Nephron progenitor cell (in vitro differentiated cells): Measurements from ENCODE around the gene SLC14A1.
"Not testable (repeated sequence)": the region's sequence is repeated elsewhere in the genome, so short reads cannot be mapped to it uniquely, and the experiment has no call there.

Experiments used
- DNase-seq: peaks from one replicate; pipeline ENCODE4 v3.0.0; 2021
- H3K27ac Mint-ChIP-seq: 2 replicates; pipeline ENCODE4 v1.8.0; 2021; ENCODE audit warnings: mild to moderate bottlenecking, moderate library complexity, mixed read lengths
- H3K27me3 Mint-ChIP-seq: 2 replicates; pipeline ENCODE4 v1.8.0; 2021; ENCODE audit warnings: mild to moderate bottlenecking, low read depth, mixed read lengths; ENCODE audit not compliant: poor library complexity
- H3K36me3 Mint-ChIP-seq: 2 replicates; pipeline ENCODE4 v1.8.0; 2021; ENCODE audit warnings: low read depth, mixed read lengths
- H3K4me1 Mint-ChIP-seq: 2 replicates; pipeline ENCODE4 v1.8.0; 2021; ENCODE audit warnings: mixed read lengths
- H3K4me3 Mint-ChIP-seq: 2 replicates; pipeline ENCODE4 v1.8.0; 2021; ENCODE audit warnings: mild to moderate bottlenecking, moderate library complexity, mixed read lengths
- H3K9me3 Mint-ChIP-seq: 2 replicates; pipeline ENCODE4 v1.8.0; 2021; ENCODE audit warnings: mild to moderate bottlenecking, moderate library complexity, mixed read lengths
- TF ChIP-seq, protein P1 (sequence below): fragments of 200-600 bp; sonication (generic); IDR thresholded peaks from 2 replicates; pipeline ENCODE4 v1.5.0; 2021; ENCODE audit warnings: antibody characterized with exemption

The SLC14A1 gene

DNA sequence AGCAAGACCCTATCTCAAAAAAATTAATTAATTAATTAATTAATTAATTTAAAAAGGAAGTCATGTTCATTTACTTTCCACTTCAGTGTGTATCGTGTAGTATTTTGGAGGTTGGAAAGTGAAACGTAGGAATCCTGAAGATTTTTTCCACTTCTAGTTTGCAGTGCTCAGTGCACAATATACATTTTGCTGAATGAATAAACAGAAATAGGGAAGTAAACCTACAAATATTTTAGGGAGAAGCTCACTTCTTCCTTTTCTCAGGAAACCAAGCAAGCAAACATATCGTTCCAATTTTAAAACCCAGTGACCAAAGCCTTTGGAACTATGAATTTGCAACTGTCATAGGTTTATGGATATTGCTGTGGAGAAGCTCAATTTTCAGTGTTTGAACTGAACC is 27.8 kb downstream of the SLC14A1 start:
- Mint-ChIP-seq H3K9me3 (no peaks in the 10 kb centered on the region), H3K27me3 (peaks cover 4% of the 10 kb centered on the region), H3K4me1 (peaks cover 13% of the 10 kb centered on the region), H3K27ac (no peak overlapping the region), H3K4me3 (no peak overlapping the region), H3K36me3 (no peaks in the 10 kb centered on the region)
- DNase-seq = no peak
- TF ChIP-seq, protein P1, sequence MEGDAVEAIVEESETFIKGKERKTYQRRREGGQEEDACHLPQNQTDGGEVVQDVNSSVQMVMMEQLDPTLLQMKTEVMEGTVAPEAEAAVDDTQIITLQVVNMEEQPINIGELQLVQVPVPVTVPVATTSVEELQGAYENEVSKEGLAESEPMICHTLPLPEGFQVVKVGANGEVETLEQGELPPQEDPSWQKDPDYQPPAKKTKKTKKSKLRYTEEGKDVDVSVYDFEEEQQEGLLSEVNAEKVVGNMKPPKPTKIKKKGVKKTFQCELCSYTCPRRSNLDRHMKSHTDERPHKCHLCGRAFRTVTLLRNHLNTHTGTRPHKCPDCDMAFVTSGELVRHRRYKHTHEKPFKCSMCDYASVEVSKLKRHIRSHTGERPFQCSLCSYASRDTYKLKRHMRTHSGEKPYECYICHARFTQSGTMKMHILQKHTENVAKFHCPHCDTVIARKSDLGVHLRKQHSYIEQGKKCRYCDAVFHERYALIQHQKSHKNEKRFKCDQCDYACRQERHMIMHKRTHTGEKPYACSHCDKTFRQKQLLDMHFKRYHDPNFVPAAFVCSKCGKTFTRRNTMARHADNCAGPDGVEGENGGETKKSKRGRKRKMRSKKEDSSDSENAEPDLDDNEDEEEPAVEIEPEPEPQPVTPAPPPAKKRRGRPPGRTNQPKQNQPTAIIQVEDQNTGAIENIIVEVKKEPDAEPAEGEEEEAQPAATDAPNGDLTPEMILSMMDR = no peak

DNA sequence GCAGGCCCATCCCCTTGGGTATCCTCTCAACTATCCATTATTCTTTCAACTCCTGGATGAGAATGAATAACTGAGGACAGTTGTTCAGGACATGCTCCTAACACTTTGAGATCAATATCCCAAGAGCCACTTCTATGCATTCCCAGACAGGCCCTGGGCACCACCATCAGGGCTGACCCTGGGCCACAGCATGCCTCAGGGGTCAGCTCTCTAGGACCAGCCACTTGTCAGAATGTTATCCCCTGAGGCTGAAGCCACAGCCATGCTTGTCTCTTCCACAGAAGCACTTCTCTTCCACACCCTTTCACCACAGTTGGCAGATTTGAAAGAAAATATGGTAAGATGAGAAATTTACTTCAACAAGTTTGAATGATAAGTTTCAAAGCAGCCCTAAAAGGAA is 28.7 kb downstream of the SLC14A1 start:
- Mint-ChIP-seq H3K4me3 (no peak overlapping the region), H3K27ac (no peak overlapping the region), H3K36me3 (no peaks in the 10 kb centered on the region), H3K27me3 (peaks cover 5% of the 10 kb centered on the region), H3K4me1 (peaks cover 13% of the 10 kb centered on the region), H3K9me3 (no peaks in the 10 kb centered on the region)
- DNase-seq = no peak
- TF ChIP-seq, protein P1 = no peak

DNA sequence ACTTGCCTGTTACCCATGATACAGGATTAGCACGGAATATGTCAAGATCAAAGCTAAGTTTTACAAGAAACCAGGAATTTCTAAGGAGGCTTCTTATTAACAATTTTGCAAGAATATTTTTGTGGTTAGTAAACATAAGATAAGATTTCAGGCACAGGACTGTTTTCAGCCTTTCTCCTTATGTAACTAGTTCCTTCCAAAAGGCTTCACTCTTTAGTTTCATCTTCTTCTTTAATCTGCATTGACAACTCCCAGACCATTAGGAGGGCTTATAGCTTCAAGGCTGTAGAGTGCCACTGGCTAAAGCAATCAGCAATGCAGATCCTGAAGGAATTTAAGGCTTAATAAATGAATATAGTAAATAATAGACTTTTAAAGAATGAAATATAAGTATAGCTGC is 29.3 kb downstream of the SLC14A1 start:
- Mint-ChIP-seq H3K36me3 (no peaks in the 10 kb centered on the region), H3K4me3 (no peak overlapping the region)
- TF ChIP-seq, protein P1 = no peak

DNA sequence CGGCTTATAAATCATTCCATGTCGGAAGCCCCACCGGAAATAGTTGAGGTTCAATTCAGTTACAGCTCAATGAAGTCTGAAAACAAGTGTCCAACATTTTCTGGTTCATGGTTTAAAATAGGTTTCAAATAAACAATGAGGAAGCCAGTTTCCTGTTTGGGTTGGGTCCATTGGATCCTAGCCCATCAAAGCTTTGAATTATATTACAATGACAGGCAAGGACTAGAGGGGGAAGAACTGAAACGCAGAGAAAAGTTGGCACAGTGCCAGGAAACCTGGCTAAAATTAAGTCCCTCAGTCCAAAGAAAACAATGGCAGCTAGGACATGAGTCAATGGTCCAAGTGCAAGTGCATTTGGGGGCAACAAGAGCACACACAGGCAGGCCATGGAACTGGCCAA is 32.0 kb downstream of the SLC14A1 start:
- peaks cover 12% of the 10 kb centered on the region for H3K27me3 Mint-ChIP-seq
- no peak overlapping the region for H3K4me3 Mint-ChIP-seq
- H3K36me3 Mint-ChIP-seq = no peaks in the 10 kb centered on the region
- TF ChIP-seq, protein P1 = no peak
- no peak overlapping the region for H3K27ac Mint-ChIP-seq
- H3K4me1 Mint-ChIP-seq = peaks cover 11% of the 10 kb centered on the region
- DNase-seq = no peak
- no peaks in the 10 kb centered on the region for H3K9me3 Mint-ChIP-seq

More for the DNA sequence above, 29.3 kb downstream of the SLC14A1 start:
- no peaks in the 10 kb centered on the region for H3K9me3 Mint-ChIP-seq
- no peak overlapping the region for H3K27ac Mint-ChIP-seq
- DNase-seq = no peak
- H3K4me1 Mint-ChIP-seq = peaks cover 13% of the 10 kb centered on the region
- H3K27me3 Mint-ChIP-seq = peaks cover 9% of the 10 kb centered on the region

DNA sequence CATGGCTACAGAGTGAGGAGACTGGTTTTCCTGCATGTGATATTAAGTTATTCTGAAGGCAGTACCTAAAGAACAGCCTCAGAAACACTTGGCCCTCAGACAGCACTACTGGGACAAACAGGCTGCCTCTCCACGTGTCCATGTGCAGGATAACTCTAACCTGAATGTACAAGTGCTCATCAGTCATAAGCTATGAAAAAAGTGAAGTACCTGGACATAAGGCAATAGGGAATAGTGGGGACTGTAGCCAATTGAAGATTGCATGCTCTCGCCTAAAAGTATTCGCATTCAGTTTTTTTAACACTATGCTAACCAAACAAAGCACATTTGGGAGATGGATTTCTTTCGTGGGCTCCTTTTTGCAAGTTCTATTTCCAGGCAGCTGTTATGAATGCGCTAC is 33.0 kb downstream of the SLC14A1 start:
- Mint-ChIP-seq H3K9me3 (no peaks in the 10 kb centered on the region), H3K4me3 (no peak overlapping the region), H3K27me3 (peaks cover 12% of the 10 kb centered on the region), H3K36me3 (no peaks in the 10 kb centered on the region), H3K4me1 (peaks cover 19% of the 10 kb centered on the region), H3K27ac (no peak overlapping the region)
- no peak for DNase-seq
- TF ChIP-seq, protein P1 = no peak

DNA sequence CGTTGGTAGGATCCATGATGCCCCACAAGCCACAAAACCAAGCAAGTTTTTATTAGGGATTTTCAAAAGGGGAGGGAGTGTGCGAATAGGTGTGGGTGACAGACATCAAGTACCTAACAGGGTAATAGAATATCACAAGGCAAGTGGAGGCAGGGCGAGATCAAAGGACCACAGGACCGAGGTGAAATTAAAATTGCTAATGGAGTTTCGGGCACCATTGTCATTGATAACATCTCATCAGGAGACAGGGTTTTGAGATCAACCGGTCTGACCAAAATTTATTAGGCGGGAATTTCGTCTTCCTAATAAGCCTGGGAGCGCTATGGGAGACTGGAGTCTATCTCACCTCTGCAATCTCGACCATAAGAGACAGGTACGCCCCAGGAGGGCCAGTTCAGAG is 33.7 kb downstream of the SLC14A1 start:
- H3K4me3 Mint-ChIP-seq, DNase-seq, H3K36me3 Mint-ChIP-seq, H3K9me3 Mint-ChIP-seq, H3K27ac Mint-ChIP-seq: not testable (repeated sequence)
- Mint-ChIP-seq H3K4me1 (peaks cover 19% of the 10 kb centered on the region), H3K27me3 (peaks cover 12% of the 10 kb centered on the region)
